ENCODE data around the gene SLC37A3. TPM values are rescaled to one million over a fixed set of nuclear protein-coding genes. Genes with fewer than 3 reads are reported as not detected.

SLC37A3 gene
- total RNA-seq, 1 experiment from 2014 or later: 57.8 TPM

DNA sequence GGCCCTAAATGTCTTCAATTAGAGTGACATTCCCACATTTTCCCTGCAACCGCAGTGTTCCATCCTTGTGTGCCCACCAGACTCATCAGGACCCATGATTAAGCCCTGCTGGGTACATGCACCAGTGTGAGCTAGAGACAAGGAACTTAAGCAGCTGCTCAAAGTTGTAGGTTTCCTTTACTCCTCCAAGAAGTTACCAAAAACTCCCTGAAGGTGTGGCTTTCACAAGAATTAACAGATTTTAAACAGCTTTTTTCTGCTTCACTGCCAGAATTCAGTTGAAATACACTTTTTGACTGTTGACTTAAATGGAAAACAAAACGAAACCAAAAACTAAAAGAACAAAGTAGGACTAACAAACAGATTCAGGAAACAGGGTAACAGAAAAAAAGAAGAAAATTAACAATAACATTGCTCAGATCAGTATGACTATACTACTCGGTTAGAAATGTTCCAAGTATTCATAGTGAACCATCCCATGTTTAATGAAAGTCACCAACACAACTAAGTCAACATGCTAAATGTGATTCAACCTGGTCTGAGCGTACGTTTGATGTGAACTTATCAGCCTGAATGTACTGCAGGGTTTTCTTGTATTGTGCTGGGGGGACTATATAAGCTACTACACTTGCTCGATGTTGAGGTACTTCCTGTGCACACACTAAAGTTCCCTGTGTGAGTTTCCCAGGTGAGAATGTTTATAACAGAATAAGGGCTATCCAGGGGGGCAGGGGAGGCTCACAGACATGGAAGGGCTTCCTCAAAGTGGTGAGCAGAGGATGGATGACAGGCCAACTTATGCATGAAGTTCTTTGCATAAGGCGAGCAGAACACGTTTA lies 22.2 kb downstream of the SLC37A3 start:
- intact Hi-C loops (cut with micrococcal nuclease; ENCODE audit: unreplicated experiment) (no loop called here), in situ Hi-C loops (cut with HindIII; ENCODE audit: low pct_unique_long_range_greater_than_20kb, low sequenced_read_pairs) (no loop called here)
- Histone ChIP-seq H3K36me3 (ENCODE audit: control insufficient read depth, insufficient read depth, low read length) (no peaks in the 10 kb centered on the region), H3K4me1 (ENCODE audit: control insufficient read depth, insufficient read depth, low read length) (no peaks in the 10 kb centered on the region), H3K9me3 (ENCODE audit: control insufficient read depth, insufficient read depth, low read depth, low read length) (no peaks in the 10 kb centered on the region), H3K27ac (ENCODE audit: low read length) (no peak overlapping the region), H3K4me3 (ENCODE audit: low read depth in 2 of 2, low read length in 2 of 2) (no peak overlapping the region), H3K27me3 (ENCODE audit: control insufficient read depth, insufficient read depth, low read length) (no peaks in the 10 kb centered on the region)
- TF ChIP-seq POLR2AphosphoS5 (IDR thresholded peaks at IDR 0.05; ENCODE audit: low read depth, low read length) (no peak), SIN3A (IDR thresholded peaks at IDR 0.05; ENCODE audit: borderline replicate concordance, insufficient read depth, low read depth, low read length) (no peak)
- ChIA-PET POLR2A (no interaction called here), CTCF (no interaction called here)
- TSS peak; percentile 56 for BruUV-seq (replicated peaks)
- no peak for DNase-seq (ENCODE audit: low read depth, low spot score)
- ATAC-seq: peak; percentile 38

DNA sequence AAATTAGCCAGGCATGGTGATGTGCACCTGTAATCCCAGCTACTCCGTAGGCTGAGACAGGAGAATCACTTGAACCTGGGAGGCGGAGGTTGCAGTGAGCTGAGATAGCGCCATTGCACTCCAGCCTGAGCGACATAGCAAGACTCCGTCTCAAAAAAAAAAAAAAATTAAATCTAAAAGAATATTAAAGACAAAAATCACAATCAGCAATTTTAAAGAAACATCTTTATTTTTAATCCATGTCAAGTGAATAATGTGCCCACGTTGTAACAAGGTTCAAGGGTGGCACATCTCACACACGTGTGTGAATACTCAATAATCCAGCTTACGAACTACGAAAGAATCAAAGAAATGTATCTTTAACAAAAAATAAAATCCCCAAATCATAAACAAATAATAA lies 23.0 kb downstream of the SLC37A3 start:
- H3K27me3 ChIP-seq (ENCODE audit: control insufficient read depth, insufficient read depth, low read length): no peaks in the 10 kb centered on the region
- TF ChIP-seq, protein P1, sequence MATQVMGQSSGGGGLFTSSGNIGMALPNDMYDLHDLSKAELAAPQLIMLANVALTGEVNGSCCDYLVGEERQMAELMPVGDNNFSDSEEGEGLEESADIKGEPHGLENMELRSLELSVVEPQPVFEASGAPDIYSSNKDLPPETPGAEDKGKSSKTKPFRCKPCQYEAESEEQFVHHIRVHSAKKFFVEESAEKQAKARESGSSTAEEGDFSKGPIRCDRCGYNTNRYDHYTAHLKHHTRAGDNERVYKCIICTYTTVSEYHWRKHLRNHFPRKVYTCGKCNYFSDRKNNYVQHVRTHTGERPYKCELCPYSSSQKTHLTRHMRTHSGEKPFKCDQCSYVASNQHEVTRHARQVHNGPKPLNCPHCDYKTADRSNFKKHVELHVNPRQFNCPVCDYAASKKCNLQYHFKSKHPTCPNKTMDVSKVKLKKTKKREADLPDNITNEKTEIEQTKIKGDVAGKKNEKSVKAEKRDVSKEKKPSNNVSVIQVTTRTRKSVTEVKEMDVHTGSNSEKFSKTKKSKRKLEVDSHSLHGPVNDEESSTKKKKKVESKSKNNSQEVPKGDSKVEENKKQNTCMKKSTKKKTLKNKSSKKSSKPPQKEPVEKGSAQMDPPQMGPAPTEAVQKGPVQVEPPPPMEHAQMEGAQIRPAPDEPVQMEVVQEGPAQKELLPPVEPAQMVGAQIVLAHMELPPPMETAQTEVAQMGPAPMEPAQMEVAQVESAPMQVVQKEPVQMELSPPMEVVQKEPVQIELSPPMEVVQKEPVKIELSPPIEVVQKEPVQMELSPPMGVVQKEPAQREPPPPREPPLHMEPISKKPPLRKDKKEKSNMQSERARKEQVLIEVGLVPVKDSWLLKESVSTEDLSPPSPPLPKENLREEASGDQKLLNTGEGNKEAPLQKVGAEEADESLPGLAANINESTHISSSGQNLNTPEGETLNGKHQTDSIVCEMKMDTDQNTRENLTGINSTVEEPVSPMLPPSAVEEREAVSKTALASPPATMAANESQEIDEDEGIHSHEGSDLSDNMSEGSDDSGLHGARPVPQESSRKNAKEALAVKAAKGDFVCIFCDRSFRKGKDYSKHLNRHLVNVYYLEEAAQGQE (IDR thresholded peaks at IDR 0.05; ENCODE audit: insufficient read depth in 1 of 2, low read depth in 2 of 2, low read length in 1 of 2): no peak
- TF ChIP-seq POLR2AphosphoS5 (IDR thresholded peaks at IDR 0.05; ENCODE audit: low read depth, low read length) (no peak), SIN3A (IDR thresholded peaks at IDR 0.05; ENCODE audit: borderline replicate concordance, insufficient read depth, low read depth, low read length) (no peak), TCF7L2 (IDR thresholded peaks at IDR 0.05; ENCODE audit: low read depth, low read length) (no peak)
- TF ChIP-seq, protein P2, sequence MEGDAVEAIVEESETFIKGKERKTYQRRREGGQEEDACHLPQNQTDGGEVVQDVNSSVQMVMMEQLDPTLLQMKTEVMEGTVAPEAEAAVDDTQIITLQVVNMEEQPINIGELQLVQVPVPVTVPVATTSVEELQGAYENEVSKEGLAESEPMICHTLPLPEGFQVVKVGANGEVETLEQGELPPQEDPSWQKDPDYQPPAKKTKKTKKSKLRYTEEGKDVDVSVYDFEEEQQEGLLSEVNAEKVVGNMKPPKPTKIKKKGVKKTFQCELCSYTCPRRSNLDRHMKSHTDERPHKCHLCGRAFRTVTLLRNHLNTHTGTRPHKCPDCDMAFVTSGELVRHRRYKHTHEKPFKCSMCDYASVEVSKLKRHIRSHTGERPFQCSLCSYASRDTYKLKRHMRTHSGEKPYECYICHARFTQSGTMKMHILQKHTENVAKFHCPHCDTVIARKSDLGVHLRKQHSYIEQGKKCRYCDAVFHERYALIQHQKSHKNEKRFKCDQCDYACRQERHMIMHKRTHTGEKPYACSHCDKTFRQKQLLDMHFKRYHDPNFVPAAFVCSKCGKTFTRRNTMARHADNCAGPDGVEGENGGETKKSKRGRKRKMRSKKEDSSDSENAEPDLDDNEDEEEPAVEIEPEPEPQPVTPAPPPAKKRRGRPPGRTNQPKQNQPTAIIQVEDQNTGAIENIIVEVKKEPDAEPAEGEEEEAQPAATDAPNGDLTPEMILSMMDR (IDR thresholded peaks at IDR 0.05): no peak
- no peak overlapping the region for H3K4me3 ChIP-seq (ENCODE audit: low read depth in 2 of 2, low read length in 2 of 2)
- CTCF ChIA-PET: no interaction called here
- H3K36me3 ChIP-seq (ENCODE audit: control insufficient read depth, insufficient read depth, low read length): no peaks in the 10 kb centered on the region
- POLR2A ChIA-PET: no interaction called here
- no TSS peak for BruUV-seq (replicated peaks)
- in situ Hi-C loops (cut with HindIII; ENCODE audit: low pct_unique_long_range_greater_than_20kb, low sequenced_read_pairs): no loop called here
- H3K4me1 ChIP-seq (ENCODE audit: control insufficient read depth, insufficient read depth, low read length): no peaks in the 10 kb centered on the region
- ATAC-seq (no peak), DNase-seq (ENCODE audit: low read depth, low spot score) (no peak)
- intact Hi-C loops (cut with micrococcal nuclease; ENCODE audit: unreplicated experiment): no loop called here
- H3K27ac ChIP-seq (ENCODE audit: low read length): no peak overlapping the region
- no peaks in the 10 kb centered on the region for H3K9me3 ChIP-seq (ENCODE audit: control insufficient read depth, insufficient read depth, low read depth, low read length)

DNA sequence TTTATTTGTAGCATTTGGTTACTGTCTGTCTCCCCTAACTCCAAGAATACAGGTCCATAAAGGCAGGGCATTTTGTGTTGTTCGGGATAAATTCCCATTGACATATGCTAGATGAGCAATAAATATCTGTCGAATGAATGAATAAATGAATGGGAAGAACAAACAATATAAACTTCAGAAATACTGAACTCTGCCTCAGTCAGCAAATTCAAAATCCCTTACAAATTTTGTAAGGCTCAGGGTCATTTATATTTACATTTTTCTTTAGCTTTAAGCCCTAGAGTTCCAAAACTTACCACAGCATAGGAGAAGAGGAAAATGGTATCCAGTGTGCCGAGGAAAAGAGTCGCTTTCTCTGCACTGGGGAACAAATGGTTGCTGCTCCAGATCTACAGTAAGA lies 29.0 kb downstream of the SLC37A3 start:
- POLR2A ChIA-PET: no interaction called here

More for the DNA sequence above, 29.0 kb downstream of the SLC37A3 start:
- no peak for ATAC-seq
- CTCF ChIA-PET: no interaction called here
- intact Hi-C loops (cut with micrococcal nuclease; ENCODE audit: unreplicated experiment): no loop called here
- H3K36me3 ChIP-seq (ENCODE audit: control insufficient read depth, insufficient read depth, low read length): no peaks in the 10 kb centered on the region
- DNase-seq (ENCODE audit: low read depth, low spot score): no peak
- in situ Hi-C loops (cut with HindIII; ENCODE audit: low pct_unique_long_range_greater_than_20kb, low sequenced_read_pairs): no loop called here
- no peaks in the 10 kb centered on the region for H3K27me3 ChIP-seq (ENCODE audit: control insufficient read depth, insufficient read depth, low read length)
- H3K9me3 ChIP-seq (ENCODE audit: control insufficient read depth, insufficient read depth, low read depth, low read length): no peaks in the 10 kb centered on the region
- TF ChIP-seq, protein P2 (IDR thresholded peaks at IDR 0.05): no peak
- TF ChIP-seq POLR2AphosphoS5 (IDR thresholded peaks at IDR 0.05; ENCODE audit: low read depth, low read length) (no peak), TCF7L2 (IDR thresholded peaks at IDR 0.05; ENCODE audit: low read depth, low read length) (no peak), SIN3A (IDR thresholded peaks at IDR 0.05; ENCODE audit: borderline replicate concordance, insufficient read depth, low read depth, low read length) (no peak)
- TF ChIP-seq, protein P1 (IDR thresholded peaks at IDR 0.05; ENCODE audit: insufficient read depth in 1 of 2, low read depth in 2 of 2, low read length in 1 of 2): no peak
- no peak overlapping the region for H3K4me3 ChIP-seq (ENCODE audit: low read depth in 2 of 2, low read length in 2 of 2)
- no peak overlapping the region for H3K27ac ChIP-seq (ENCODE audit: low read length)
- no peaks in the 10 kb centered on the region for H3K4me1 ChIP-seq (ENCODE audit: control insufficient read depth, insufficient read depth, low read length)
- no TSS peak for BruUV-seq (replicated peaks)
